NCI-H748 (cell line): Measurements from ENCODE around the gene NCOA7.
A peak's percentile ranks its signal among the peaks of the same experiment; 100 is the strongest.

Experiments
- DNase-seq: peaks from one replicate; lab custom pipeline; 2025; ENCODE audit not compliant: unreplicated experiment; lab: John Stamatoyannopoulos, UW

Gene NCOA7, protein sequence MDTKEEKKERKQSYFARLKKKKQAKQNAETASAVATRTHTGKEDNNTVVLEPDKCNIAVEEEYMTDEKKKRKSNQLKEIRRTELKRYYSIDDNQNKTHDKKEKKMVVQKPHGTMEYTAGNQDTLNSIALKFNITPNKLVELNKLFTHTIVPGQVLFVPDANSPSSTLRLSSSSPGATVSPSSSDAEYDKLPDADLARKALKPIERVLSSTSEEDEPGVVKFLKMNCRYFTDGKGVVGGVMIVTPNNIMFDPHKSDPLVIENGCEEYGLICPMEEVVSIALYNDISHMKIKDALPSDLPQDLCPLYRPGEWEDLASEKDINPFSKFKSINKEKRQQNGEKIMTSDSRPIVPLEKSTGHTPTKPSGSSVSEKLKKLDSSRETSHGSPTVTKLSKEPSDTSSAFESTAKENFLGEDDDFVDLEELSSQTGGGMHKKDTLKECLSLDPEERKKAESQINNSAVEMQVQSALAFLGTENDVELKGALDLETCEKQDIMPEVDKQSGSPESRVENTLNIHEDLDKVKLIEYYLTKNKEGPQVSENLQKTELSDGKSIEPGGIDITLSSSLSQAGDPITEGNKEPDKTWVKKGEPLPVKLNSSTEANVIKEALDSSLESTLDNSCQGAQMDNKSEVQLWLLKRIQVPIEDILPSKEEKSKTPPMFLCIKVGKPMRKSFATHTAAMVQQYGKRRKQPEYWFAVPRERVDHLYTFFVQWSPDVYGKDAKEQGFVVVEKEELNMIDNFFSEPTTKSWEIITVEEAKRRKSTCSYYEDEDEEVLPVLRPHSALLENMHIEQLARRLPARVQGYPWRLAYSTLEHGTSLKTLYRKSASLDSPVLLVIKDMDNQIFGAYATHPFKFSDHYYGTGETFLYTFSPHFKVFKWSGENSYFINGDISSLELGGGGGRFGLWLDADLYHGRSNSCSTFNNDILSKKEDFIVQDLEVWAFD

DNA sequence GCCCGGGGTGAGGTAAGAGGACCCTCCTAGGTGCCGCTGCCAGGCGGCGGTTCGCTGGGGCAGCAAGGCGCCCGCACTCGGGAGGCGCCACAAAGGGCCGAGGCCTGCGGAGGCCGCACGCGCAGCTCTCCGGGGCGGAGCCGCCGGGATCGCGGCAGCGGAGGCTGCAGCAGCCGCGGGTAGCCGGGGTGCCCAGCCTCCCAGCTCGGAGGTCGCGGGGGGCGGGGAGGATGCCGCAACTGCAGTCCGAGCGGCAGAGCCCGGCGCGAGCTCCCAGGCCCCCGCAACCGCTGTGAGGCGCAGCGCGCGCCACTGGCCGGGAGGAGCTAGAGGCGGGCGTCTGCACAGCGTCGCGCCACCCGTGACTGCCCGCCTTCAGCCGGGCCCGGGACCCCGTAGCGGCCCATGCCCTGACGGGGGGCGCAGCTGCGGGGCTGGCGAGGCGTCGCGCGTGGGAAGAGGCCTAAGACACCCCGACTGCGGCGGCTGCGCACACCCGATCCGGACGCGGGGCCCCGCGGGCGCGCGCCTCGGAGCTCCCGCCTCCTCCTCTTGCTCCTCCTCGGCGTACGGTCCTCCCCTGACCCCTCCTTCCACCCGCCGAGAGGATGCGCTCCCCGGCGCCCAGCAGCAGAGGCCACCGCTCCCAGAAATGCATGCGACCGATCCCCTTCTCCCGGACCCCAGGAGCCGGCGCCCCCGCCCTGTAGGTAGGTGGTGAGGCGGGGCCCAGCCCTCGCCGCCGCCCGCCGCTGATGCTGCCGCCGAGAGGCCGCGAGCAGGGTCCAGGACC, at the start of gene NCOA7:
Gene NCOA7, plus strand, starts transcription at position 603 of the 793 bp plus-strand sequence. CDS start 24,395 bp downstream, outside the sequence.
- peak; percentile 88 for DNase-seq

DNA sequence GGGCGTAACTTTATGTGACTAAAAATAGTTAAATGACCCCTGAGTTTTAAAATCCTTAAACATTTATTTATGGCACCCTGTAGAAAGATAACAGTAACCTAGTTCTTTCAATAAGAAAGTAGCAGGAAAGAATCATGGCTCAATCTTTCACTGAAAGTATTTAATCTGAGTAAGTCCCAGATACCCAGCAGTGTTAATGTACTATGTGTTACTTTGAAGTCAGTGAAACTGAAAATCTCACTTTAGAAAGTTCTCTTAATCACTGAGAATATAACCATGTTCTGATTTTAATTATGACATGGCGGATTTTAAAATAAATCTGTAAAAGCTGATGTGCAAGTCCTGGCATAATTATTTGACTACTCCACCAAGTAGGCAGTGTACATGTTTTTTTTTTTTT, 49.4 kb upstream of the NCOA7 start:
- no peak for DNase-seq

GRCh38 chr6:125742024-125742423, 48.7 kb upstream of the NCOA7 start:
- no peak for DNase-seq

DNA sequence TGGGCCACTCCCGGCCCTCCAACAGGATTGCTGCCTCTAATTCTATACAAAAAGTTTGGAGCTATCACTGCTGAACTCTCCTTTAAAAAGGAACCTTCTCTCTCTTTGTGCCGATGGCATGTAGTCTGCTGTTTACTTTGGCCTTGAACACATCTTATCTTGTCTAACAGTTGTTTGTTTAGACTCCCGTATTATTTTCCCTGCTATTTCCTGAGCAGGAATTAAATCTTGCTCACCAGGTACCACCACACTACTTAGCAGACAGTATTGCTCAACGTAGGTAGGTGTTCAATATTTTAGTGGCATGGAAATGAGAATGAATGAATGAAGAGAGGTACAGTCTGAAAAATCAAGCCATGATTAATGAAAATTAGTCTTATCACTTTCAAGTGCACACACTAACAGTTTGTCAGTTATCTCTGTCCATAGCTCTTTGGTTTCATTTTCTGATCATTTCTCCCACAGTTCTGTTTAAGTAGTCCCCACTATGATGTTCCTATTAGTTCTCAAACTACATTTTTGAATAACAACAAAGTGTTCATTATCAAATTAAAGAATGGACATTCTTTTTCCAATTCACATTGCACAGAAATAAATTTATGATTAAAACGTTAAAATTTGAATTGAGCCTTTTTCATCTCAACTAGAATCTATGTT, 48.2 kb upstream of the NCOA7 start:
- peak; percentile 22 for DNase-seq

GRCh38 chr6:125743604-125744003, 47.2 kb upstream of the NCOA7 start:
- DNase-seq: no peak

DNA sequence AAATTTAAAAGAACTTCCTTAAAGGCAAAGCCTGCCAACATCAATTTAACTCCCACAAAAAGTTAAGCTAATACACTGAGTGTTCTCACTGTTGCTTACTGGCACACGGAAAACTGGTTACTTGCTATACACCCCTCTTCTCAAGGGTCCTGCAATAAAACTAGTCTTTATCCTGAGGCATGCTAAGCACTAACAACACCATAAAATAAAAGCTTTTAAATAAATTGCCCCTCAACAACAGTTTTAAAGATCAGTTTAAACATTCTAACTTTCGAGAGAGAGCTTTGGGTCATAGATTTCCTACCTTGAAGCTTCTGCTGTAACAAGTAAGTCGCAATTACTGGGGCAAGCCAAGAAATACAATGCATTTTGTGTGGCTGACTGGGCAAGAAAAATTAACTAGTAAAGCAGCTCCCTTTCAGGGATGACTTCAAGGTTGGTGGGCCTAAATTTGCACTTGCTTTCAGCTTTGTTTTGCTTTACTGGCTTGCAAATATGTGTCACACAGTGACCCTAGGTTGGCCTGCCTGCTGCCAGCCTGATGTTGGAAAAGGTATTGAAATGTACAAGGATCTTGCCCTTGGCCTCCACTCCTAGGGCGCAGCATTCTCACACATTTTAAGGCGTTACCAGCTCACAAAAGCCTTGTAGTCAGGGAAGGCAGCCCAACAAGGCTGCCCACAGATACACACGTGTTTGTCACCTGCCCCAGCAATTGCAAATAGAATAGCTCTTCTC, 45.3 kb upstream of the NCOA7 start:
- peak; percentile 58 for DNase-seq

DNA sequence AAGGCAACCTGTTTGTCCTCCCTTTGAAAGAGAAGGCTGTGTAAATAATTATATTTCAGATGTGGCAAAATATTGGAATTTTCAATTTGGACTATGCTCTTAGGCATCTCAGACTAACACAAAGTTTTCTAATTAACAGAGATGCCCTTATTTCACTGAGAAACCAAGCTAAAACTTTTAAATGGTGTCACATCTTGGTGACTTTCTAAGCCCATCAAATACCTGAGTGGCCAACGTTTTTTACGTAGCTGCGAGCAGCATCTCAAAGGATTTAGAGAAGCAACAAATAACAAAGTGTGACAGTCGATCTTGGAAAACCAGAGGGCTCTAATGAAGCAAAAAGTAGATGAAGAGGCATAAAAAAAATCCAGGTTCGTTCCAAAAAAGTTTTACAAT, 44.7 kb upstream of the NCOA7 start:
- DNase-seq: peak; percentile 39

DNA sequence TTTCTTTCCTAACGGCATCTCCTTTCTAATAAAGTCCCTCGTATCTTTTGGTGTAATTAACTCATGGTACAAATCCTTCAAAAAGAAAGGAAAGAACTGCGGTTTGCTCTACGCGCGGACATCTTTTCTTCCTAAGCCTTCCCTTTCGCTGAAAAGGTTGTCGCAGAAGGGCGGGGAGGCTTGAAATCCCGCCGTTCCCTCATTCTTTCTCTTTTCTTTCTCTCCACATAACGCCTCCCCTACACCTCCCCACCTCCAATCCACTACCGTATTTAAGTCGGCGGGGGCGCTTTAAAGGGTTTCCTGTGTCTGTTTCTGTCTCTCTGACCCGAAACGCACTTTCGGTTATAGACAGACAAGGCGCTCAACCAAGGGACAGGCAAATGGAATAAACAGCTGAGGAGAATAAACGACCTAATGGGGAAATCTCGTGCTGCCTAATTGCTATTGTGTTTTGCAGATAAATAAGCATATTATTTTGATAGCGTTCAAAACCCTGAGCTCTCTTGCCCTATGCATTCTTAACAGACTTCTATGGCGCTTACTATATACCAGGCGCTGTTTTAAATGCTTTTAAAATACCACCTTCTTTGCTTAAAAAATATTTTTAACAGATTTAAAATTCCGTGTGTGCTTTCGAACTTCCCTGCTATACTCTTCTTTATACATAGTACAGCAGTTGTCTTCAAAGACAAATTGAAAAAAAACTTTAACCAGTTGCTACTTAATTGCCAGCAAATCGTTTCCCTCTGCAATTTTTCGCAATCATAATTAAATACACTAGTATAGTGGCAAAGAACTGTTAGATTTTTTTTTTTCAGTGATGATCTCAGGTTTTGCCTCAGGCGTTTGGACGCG, 43.8 kb upstream of the NCOA7 start:
- DNase-seq: peak; percentile 93

GRCh38 chr6:125747589-125748405, 43.0 kb upstream of the NCOA7 start:
- DNase-seq: peak; percentile 91

DNA sequence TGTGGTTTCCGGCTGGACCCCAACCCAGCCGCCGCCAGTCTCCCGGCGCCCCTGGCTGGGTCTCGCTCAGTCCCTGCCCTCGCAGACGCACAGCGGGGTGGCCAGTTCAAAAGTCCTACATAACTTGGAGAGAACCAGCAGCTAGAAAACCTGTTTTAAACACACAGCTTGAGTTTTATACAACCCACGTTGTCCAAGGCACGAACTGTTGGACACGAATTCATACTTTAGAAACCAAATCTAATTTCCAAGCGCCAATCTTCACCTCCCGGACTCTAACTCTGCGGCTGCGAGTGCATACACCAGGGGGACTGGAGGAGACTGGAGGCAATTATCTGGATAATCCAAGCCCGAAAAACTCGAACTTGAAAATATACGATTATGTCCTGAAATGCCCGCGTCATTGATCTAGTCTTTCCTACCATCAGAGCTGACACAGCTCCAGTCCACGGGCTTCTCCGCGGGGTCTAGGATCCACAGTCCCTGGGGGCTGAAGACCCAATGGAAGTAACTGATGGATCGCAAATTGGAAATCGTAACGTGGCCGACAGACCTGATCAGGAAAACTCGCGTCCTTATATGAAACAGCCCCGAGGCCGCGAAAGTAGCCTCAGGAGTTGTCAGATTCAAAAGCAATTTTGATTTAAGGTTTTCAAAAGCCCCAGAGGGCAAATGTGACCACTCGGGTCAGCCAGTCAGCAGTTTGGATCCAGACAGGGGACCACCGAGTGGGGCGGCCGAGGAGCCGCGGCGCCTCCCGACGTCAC, 42.2 kb upstream of the NCOA7 start:
- DNase-seq: peak; percentile 78

GRCh38 chr6:125749173-125749864, 41.4 kb upstream of the NCOA7 start, which contains the start of gene HEY2:
Gene HEY2, plus strand, starts transcription at chr6:125749632. Its CDS starts 145 bp downstream, at chr6:125749777.
- DNase-seq: peak; percentile 96

DNA sequence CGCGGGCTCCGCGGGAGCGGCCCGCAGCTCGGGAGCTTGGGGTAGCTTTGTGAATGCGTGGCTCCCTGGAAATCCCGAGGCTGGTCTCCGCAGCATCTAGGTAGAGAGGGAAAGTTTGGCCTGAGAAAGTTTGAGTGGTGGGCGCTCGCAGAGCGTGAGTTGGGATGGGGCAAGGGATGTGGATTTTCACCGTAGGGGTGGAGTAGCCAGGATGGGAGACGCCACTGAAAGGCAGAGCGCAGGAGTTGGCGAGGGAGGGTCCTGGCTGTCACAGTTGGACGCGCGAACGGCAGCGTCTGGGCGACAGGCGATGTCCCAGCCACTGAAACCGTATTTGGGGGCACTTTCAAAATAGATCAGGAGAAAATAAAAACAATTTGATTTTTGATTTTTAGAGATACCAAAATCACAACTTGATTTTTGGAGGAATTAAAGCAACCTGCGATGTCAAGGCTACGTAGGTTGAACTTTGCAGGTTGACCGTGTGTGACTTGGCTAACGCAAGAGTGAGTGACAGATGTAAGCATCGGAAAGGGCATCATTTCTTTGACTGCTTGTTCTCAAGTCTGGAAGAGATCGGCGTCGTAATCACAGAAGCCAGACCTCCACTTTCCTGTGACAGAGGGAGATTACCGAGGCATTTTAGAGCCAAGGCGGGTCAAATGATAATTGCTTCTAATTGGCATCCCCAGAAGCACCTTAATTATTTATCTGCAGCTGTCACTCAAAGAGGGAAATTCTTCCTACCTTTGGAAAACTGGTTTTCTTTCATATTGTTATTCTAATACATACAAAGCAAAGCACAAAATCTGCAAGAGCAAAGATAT, 40.7 kb upstream of the NCOA7 start:
- DNase-seq: peak; percentile 76

DNA sequence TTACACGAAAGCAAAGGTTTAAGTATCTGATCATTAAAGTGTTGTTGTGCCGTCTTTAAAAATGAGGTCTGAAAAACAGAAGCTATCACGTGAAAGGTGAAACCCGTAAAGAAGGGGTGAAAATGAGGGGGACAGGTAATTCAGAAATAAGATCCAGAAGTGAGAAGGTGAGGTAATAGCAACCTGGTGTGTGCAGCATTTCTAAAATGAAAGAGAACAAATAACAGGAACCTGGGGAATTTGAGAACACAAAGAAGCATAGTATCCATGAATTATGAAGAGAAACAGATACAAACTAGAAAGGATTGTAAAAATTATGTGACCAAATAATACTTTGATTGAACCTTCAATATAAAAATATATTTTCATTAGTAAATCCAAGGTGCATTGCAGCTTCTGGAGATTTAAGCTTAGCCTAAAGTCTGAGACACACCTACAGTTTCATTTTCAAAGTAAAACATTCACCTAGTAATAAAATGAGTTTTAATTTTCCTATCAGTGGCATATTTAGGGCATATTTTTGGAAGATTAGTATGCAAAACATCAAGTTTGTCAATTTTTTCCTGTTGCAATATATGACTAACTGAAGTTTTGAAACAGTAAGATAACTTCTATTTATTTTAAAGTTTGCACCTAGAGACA, 39.9 kb upstream of the NCOA7 start:
- DNase-seq: peak; percentile 44

GRCh38 chr6:125751334-125751916, 39.3 kb upstream of the NCOA7 start:
- DNase-seq: no peak

DNA sequence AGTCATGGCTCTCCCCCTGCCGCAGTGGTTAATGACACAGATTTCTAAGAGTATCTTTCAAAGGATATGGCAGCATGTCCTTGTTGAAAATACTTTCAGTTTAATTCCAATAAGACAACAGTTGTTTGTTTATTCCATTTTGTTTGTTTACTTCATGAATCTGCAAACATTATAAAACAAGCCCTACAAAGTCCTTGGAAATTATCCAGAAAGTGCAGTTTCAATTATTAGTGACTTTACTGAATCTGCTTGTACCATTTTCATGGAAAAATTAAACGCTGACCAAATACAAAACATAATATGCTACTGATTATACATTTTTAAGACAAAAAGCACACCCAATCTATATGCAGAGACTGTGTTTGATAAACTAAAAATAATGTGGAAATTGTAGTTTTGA, 38.0 kb upstream of the NCOA7 start:
- DNase-seq: no peak
